SHP77 treated with DMSO at 0.1 percent for 48 hours (cell line): ENCODE results near the gene ACBD7.

Experiments
- DNase-seq: peaks from one replicate; lab custom pipeline; 2025; lab: John Stamatoyannopoulos, UW

ACBD7 gene

DNA sequence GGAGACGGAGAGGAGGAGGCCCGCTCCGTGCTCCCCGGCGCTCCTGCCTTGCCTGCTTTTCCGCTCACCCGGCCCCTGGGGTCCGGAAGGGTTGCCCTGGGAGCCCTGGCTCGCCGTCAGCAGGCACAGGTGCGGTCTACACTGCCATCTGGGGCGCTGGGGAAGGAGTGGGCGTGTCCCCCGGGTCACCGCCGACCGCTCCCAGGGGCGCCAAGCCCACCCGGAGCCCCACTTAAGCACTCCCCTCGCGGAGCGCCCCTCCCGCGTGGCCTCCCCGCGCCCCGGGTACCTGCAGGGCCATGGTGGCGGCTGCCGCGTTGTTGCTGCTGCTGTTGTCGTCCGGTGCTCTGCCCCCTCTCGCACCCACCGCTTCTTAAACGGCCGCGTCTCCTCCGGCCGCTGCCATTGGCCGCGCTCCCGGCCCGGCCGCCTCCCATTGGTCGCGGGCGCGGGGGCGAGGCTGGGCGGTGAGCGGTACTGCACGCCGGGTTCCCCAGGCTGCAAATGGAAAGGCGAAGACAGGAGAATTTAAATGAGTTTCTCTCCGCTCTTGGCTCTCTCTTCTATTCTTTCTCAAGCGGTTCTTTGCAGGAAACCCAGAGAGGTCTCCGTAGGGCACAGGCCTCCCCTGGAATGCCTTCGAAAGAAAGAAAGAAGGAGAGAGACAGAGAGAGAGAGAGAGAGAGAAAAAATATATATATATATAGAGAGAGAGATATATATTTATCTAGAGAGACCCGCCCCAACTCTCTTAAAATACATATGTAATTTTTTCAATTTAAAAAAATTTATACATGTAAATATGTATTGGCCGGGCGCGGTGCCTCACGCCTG lies at the start of gene ACBD7:
ACBD7 (minus strand) TSS at position 349 of the 834 bp plus-strand sequence; CDS start at position 301, 48 bp downstream.
- peak; percentile 68 for DNase-seq

DNA sequence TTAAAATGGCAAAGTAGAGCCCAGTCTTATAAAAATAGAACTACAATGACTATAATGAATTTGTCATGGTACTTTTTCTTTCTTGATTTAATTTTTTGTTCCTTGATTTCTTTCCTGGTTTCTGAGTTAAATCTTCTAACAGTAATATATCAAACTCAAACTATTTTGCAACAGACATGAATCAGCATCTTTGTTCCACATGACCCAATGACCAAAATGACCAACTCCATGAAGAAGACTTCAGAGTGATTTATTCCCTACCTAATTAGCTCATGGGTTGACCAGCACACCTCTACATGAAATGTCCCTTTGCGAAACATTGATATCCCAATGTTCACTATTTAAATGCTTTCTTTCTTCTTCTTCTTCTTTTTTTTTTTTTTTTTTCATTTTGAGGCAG lies 49.1 kb upstream of the ACBD7 start:
- DNase-seq, result no peak

DNA sequence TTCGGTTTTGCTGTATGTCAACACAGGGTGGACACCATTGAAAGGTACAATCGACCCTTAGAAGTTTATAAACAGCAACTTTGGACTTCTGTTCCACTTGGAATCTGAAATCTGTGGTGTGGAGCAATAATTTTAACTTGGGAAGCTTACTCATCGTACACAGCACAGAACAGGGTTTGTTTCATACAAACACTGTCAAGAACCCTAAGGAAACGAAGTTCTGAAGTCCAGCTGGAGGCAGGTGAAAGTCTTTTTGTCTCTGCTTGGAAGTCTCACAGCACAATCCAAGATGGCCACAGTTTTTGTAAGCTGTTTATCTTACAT lies 48.4 kb upstream of the ACBD7 start:
- no peak for DNase-seq

DNA sequence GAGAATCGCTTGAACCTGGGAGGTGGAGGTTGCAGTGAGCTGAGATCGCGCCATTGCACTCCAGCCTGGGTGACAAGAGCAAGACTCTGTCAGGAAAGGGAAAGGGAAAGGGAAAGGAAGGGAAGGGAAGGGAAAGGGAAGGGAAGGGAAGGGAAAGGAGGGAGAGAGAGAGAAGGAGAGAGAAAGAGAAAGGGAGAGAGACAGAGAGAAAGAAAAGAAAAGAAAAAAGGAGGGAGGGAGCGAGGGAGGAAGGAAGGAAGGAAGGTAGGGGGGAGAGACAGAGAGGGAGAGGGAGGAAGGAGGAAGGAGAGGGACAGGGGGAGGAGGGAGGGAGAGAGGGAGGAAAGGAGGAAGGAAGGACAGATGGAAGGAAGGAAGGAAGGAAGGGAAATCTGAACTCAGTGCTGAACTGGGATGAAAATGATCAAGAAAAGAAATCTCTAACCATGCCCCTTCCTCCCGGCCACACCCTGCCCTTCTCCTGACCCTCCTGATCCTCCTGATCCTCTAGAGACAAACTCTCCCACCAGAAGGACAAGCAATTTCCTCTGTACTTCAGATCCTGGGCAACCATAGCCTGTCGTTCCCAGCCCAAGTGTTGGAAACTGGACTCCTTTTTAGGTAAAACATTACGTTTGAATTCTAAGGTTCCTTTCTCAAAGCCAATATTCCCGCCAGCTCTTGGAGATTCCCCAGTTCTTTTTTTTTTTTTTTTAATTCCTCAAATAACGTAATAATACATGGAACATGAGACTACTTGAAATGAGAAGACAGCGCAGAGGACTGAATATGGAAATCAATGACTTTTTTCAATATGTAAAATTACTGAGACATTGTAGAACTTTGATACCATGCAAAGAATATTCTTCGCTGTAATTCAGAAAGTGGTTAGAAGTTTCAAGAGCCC lies 47.8 kb upstream of the ACBD7 start:
- no peak for DNase-seq

DNA sequence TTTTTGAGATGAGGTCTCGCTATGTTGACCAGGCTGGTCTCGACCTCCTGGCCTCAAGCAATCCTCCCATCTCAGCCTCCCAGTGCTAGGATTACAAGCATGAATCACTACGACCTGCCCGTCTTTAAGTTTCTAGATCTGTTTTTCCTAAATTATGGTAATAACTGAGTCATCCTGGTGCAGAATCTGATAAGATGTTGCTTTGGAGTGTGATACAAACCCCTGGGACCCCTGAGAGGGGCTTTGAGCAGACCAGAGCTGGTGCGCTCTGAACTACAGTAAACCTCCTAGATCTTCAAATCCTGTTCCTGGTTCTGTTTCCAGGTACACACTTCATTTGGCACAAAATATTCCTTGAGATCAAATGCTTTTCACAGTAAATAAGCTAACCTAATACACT lies 42.8 kb upstream of the ACBD7 start:
- no peak for DNase-seq

DNA sequence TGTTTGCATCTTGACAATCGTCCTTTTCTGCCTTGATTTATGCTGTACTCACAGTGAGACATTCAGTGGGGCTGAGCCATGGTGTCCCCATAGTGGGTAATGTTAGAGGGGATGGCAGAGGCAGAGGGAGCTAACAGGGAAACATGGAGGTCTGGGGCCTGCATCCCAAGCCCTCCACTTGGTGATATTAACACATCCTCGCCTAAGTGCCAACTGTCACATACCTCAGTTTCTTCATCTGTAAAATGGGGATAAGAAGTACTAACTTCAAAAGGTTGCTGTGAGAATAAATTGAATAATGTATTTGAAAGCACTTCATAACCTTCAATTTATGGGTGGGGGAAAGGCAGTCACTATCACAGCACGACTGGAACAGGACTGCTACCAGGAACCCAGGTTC lies 36.3 kb upstream of the ACBD7 start:
- DNase-seq, result no peak

DNA sequence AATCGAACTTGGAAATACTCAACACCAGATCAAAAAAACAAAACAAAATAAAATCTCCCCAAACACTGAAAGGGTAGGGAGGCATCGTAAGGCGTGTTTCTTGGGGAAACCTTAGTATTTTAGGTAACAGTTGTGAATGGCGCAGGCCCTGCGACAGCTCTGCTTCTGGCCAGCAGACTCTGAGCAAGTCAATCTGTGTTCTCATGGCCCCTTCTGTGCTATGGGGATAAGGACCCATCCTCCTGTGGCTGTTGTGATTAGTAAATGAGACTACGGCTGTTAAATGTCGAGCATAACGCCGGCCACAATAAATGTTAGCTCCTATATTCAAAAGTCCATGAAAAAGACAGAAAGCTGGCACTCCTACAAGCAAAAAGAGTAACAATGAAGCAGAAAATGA lies 35.6 kb upstream of the ACBD7 start:
- DNase-seq, result no peak

DNA sequence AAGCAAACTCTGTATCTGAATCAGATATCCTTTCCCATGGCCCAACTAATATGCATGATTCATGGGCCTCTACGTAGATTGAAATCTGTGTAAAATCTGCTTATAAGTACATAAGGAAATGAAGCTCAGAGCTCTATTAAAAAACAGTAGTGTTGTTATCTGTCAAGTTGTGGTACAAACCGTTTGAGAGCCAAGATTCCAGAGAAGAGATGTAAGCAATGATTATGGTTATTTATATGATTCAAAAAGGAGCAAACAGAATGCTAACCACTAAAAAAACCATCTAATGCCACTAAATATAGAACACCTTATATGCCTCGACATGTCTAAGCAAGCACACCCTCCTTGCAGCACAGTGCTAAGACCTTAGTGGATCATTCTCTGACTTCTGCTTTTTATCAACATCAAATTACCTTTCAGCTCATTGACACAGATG lies 35.2 kb upstream of the ACBD7 start:
- DNase-seq, result no peak

DNA sequence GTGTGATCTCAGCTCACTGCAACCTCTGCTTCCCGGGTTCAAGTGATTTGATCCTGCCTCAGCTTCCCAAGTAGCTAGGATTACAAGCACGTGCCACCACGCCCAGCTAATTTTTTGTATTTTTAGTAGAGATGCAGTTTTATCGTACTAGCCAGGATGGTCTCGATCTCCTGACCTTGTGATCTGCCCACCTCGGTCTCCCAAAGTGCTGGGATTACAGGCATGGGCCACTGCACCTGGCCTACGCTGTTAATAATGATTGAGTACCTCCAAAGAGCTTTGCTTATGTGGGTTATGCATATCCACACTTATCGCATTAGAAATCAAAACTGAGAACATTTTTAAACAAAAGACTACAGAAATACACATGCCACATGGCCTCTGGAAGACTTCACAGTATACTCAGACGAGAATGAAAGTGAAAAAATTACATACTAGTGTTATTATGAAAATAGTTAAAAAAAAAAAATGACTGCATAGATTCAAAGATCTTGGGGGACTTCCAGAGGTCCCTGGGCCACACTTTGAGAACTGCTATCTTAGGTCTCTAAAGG lies 34.0 kb upstream of the ACBD7 start:
- no peak for DNase-seq

DNA sequence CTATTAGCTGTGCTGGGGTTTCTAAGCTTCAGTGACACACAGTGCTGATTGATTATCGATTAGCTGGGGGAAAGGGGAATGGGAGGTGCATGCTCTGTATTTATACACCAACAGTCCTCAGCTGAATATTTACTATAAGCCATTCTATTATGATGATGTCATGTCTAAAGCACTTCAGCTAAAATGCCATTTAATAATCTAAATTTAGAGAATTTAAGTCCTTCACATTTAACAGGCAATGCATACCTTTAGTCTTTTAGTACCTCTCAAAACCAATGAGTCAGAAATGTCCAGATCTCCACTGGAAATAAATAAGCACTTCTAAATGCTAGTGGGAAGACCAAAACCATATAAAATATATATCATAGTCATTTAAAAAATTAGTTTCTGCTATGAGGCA lies 33.1 kb upstream of the ACBD7 start:
- no peak for DNase-seq

DNA sequence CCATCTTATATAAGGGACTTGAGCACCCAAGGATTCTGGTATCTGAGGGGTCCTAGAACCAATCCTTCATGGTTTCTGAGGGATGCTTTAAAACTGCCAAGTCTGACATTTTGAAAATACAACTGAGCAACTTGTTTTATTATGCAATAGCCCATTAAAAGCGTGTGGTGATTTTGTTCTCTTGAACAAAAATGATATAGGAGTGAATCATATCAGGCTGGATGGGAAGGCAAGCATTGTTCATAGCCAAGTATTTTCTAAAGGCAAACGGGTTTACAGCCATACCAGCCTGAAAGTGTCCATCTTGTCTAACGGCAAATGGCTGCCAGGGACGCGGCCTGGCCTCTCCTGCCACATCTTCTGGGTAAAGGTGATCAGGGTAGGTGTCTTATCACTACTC lies 31.9 kb upstream of the ACBD7 start:
- no peak for DNase-seq

DNA sequence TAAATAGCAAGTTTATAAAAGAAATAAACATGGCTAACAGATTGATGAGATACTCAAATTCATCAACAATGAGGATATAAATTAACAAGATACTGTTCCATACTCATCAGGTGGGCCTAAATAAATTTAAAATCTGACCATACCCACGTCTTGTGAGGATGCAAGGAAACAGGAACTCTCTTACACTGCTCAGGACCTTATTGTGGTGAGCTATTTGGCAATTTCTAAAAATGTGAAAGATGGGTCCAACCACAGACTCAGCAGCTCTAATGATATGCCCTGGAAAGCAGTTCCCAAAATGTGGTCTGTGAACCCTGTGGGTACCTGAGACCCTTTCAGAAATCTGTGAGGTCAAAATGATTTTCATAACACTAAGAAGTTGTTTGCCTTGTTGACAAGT lies 30.0 kb upstream of the ACBD7 start:
- no peak for DNase-seq

DNA sequence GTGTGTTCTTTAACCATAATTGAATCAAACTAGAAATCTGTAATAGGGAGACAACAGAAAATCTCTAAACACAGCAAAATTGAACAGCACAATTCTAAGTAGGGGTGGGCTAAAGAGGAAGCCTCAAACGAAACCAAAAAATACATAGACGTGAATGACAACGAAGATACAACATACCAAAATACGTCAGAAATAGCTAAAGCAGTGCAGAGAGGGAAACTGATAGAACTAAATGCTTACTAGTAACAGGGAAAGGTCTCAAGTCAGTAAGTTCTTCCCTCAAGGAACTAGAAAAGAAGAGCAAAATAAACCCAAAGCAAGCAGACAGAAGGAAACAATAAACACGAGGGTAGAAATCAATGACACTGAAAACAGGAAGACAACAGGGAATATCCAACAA lies 27.6 kb upstream of the ACBD7 start:
- no peak for DNase-seq

DNA sequence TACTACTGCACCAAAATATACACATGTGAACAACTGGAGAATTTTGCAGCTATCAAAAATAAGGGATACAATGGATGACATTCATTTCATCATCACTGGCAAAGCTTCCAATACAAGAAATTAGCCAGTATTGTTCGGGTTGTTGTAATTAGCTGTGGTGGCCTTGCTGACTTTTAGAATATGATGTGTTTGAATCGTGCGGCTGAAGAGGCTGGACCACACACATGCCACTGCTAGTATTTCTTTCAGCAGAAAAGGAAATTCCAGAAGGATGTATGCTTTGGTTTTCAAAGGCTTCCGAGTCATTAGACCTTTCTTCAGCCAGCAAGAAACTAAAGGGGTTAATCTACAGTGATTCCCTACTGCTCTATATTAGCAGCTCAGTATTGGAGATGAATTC lies 25.2 kb upstream of the ACBD7 start:
- DNase-seq, result no peak

DNA sequence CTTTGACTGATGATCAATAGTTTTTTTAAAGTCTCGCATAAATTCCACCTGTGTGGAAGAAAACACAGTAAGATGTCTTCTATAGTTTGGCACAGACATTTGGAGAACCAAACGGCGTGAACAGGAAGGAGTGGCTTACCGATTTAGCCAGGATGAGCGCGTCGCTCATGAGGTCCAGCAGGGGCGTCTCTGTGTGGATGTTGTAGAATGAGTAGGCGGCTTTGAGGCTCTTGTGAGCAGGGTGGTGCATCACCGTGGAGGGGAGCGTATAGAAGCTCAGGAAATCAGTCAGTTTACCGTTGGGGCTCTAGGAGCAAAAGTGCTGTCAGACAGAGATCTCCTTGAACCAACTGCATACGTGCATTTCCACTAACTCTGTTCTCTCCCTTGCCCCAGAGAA lies 24.1 kb upstream of the ACBD7 start:
- DNase-seq, result no peak

DNA sequence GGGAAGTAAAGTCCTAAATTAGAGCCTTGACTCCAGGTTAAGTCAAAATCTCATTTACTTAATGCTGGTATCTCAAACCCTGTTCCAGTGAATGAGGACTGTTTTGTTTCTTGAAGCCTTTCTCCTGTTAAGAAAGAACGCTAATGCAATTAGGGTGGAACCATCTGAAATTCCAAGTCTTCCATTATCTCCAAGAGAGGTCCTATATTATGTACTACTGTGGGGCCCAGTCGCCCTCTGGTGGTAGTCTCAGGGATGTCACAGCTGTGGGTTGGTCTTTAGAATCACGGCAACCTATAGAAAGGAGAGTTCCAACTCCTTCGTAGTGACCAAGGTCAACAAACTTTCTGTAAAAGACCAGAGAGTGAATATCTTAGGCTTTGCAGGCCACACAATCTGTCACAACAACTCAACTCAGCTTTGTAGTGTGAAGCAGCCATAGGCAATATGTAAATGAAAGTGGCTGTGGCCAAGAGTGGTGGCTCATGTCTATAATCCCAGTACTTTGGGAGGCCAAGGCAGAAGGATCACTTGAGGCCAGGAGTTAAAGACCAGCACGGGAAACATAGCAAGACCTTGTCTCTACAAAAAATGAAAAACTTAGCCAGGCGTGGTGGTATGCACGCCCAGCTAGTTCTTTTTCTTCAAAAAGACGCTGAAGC lies 17.9 kb upstream of the ACBD7 start:
- peak; percentile 43 for DNase-seq

DNA sequence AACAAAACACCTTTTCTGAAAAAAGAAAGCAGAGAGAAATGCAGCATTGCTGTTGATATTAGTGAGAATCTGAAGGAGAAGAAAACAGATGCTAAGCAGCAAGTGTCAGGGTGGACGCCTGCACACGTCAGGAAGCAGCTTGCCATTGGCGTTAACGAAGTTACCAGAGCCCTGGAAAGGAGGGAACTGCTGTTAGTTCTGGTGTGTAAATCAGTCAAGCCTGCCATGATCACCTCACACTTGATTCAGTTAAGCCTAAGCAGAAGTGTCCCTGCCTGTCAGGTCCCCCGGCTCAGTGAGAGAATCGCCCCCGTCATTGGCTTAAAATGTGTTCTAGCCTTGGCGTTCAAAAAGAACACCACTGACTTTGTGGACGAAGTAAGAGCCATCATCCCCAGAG lies 14.9 kb upstream of the ACBD7 start:
- no peak for DNase-seq

DNA sequence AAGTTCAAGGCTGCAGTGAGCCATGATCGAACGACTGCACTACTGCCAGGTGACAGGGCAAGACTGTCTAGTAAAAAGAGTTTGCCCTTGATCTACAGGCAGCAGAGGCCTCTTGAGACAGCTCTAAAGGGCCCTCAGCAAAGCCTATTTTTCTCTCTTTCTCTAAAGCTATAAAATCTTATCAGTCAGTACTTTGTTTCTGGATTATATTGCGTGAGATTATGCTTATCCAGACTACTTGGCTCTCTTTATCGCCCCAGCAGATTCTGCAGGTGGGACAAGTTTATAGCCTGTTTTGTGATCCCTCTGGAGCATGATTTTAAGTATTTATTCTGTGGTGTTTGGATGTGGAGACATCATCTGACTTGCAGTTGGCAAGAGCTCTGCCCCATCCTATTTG lies 11.3 kb upstream of the ACBD7 start:
- DNase-seq, result no peak

DNA sequence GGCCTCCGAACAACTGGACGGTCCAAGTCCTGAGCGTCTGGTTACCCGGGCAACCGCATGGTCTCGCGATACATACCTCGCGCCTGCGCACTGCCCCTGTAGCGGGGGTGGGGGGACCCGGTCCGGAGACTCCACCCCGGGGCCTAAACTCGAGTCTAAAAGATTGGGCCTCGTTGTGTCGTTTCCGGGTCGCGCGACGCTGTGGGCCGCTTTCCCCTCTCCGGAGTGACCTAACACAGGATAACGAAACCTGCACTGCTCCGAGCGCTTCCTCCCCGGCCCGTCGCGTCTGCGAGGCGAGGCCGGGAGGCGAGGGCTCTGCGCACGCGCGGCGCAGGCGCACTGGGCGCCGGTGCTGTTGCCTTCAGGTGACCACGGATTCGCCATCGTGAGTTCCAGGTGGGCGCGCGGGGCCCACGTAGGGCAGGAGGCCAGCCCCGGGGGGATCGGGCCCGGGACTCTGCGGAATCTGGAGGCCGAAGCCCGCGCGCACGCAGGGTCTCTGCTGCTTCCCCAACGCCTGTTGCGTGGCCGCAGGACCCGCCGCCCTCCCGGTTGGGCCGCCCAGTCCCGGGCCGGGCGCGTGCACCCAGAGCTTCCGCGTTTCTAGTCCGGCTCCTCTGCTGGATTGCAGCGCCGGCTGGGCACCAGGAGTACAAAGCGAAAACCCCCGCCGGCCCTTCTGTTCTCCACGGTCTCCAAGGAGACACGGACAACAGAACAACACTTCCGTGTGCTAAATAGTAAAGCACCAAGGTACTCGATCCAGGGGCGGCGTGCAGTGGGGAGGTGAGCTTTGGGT lies 8.6 kb upstream of the ACBD7 start, which contains the start of gene RPP38:
RPP38 (plus strand) TSS at position 345 of the 802 bp plus-strand sequence. CDS start 5,960 bp downstream, outside the sequence.
- DNase-seq, result peak; percentile 79

DNA sequence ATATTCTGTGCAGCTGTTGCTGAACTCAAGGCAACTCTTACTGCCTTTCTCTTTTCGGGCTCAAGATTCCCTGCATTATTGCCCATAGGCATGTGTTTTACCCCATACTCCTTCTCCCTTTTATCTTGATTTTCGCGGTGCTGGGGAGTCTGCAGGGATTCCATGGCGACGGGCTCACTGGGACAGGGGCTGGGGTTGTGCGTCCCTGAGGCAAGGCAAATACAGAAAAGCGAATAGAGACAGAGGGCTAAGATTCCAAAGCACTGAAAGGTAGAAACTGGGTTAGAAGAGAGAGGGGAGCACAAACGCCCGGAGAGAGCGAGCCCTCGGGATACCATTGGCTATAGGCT lies 8.1 kb upstream of the ACBD7 start:
- DNase-seq, result no peak

DNA sequence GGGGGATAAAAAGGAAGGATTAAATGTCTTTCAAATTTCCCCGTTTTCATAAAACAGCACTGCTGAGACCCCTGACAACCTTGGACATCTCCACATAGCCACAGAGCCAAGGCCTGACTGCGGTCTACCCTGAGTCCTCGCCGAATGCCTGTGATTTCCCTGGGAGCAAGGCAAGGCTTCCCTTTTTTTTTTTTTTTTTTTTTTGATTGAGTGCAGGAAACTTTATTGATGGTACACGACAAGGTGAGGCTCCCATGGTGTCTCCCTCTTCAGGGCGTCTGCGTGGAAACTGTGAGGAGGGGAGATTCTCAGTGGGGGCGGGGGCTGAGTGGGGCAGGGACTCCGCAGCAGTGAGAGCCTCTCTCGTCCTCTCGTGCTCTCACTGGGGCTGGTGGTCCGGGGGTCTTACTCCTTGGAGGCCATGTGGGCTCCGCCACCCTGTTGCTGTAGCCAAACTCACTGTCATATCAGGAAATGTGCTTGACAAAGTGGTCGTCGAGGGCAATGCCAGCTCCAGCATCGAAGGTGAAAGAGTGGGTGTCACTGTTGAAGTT lies 4.4 kb upstream of the ACBD7 start:
- no peak for DNase-seq
